SK-N-SH (cell line): ENCODE data around the gene DPYSL5.

Experiments
- JUND ChIP-seq: IDR thresholded peaks from 2 replicates; pipeline ENCODE4 v1.4.0; 2012
- MEF2A ChIP-seq: IDR thresholded peaks from 2 replicates; pipeline ENCODE4 v1.4.0; 2012; ENCODE audit warnings: low read depth, borderline replicate concordance
- RCOR1 ChIP-seq: fragments of 150-350 bp; IDR thresholded peaks from 2 replicates; pipeline ENCODE4 v1.6.1; 2017; ENCODE audit warnings: antibody characterized with exemption, low read length
- TEAD4 ChIP-seq: IDR thresholded peaks from 2 replicates; pipeline ENCODE4 v1.4.0; 2012; ENCODE audit warnings: mild to moderate bottlenecking, borderline replicate concordance; ENCODE audit not compliant: insufficient read depth
- YY1 ChIP-seq: IDR thresholded peaks from 2 replicates; pipeline ENCODE4 v1.4.0; 2012; ENCODE audit warnings: low read depth, mild to moderate bottlenecking
- TF ChIP-seq, protein P1 (sequence below): fragments of 200-600 bp; sonication (generic); IDR thresholded peaks from 2 replicates; pipeline ENCODE4 v1.6.1; 2017; ENCODE audit warnings: antibody characterized with exemption, mild to moderate bottlenecking, moderate library complexity
- TF ChIP-seq, protein P2 (sequence below): IDR thresholded peaks from 2 replicates; pipeline ENCODE4 v1.6.1; 2012; ENCODE audit warnings: mild to moderate bottlenecking, low read depth, low read length, moderate library complexity

DNA sequence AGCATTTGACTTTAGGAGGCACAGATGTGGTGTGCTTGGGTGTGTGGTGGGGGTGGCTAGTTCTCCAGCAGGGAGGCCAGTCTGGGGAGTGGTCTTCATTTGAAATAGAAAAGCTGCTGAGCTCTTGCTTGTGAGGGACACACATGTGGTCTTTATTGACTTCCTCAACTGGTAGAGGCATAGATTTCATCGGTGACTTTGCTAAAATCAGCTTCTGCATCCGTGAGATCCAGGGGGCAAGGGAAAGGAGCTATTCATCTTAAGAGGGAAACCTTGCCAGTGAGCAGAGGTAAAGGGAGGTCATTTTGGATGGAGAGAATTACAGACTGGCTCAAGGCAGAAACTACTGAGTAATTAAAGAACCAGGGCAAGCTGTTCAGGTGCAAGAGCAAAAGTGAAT, 127.2 kb downstream of the DPYSL5 start:
- TF ChIP-seq, protein P1, sequence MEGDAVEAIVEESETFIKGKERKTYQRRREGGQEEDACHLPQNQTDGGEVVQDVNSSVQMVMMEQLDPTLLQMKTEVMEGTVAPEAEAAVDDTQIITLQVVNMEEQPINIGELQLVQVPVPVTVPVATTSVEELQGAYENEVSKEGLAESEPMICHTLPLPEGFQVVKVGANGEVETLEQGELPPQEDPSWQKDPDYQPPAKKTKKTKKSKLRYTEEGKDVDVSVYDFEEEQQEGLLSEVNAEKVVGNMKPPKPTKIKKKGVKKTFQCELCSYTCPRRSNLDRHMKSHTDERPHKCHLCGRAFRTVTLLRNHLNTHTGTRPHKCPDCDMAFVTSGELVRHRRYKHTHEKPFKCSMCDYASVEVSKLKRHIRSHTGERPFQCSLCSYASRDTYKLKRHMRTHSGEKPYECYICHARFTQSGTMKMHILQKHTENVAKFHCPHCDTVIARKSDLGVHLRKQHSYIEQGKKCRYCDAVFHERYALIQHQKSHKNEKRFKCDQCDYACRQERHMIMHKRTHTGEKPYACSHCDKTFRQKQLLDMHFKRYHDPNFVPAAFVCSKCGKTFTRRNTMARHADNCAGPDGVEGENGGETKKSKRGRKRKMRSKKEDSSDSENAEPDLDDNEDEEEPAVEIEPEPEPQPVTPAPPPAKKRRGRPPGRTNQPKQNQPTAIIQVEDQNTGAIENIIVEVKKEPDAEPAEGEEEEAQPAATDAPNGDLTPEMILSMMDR, result no peak
- TF ChIP-seq JUND (no peak), TEAD4 (no peak), MEF2A (no peak), YY1 (no peak), RCOR1 (no peak)
- TF ChIP-seq, protein P2, sequence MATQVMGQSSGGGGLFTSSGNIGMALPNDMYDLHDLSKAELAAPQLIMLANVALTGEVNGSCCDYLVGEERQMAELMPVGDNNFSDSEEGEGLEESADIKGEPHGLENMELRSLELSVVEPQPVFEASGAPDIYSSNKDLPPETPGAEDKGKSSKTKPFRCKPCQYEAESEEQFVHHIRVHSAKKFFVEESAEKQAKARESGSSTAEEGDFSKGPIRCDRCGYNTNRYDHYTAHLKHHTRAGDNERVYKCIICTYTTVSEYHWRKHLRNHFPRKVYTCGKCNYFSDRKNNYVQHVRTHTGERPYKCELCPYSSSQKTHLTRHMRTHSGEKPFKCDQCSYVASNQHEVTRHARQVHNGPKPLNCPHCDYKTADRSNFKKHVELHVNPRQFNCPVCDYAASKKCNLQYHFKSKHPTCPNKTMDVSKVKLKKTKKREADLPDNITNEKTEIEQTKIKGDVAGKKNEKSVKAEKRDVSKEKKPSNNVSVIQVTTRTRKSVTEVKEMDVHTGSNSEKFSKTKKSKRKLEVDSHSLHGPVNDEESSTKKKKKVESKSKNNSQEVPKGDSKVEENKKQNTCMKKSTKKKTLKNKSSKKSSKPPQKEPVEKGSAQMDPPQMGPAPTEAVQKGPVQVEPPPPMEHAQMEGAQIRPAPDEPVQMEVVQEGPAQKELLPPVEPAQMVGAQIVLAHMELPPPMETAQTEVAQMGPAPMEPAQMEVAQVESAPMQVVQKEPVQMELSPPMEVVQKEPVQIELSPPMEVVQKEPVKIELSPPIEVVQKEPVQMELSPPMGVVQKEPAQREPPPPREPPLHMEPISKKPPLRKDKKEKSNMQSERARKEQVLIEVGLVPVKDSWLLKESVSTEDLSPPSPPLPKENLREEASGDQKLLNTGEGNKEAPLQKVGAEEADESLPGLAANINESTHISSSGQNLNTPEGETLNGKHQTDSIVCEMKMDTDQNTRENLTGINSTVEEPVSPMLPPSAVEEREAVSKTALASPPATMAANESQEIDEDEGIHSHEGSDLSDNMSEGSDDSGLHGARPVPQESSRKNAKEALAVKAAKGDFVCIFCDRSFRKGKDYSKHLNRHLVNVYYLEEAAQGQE, result no peak
